ENCODE data around the gene SERPINI1. TPM values are rescaled to one million over a fixed set of nuclear protein-coding genes. Genes with fewer than 3 reads are reported as not detected.

The SERPINI1 gene
- total and polyA plus RNA-seq, 7 donors: 0.60 to 6.6 (median 3.1) TPM

DNA sequence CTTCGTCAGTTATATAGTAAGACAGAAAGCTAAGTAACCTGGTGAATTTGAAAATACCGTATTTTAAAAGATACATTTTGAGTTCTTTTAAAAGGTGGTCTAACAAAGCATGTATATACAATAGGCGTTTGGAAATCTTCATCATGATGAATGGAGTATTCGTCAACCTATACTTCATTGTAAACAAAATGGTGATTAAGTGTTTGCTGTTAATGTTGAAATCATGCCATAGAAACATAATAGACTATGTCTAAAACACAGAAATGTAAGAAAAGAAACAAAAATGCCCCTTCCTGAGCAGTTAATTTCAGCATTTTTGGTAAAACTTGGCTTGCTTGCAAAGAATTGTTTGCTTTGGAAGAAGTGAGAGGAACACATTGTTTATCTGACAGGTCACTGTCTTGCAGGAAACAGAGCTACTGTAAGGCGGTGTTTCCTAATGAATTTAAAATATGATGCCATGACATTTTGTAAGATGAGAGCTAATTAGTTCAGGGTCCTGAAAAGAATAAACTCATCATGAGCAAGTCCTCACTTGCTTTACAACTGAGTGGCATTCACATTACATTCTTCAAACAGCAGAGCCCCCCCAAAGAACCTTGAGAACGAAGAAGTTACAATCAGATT is 126.7 kb downstream of the SERPINI1 start:
- Histone ChIP-seq H3K36me3 (no peaks in the 10 kb centered on the region), H3K27ac (no peak overlapping the region), H3K27me3 (no peaks in the 10 kb centered on the region), H3K9me3 (no peaks in the 10 kb centered on the region), H3K4me1 (no peaks in the 10 kb centered on the region), H3K4me3 (no peak overlapping the region)
- TF ChIP-seq EP300 (IDR thresholded peaks at IDR 0.05) (no peak), POLR2A (IDR thresholded peaks at IDR 0.05) (no peak), POLR2AphosphoS5 (IDR thresholded peaks at IDR 0.05) (no peak)
- TF ChIP-seq, protein P1, sequence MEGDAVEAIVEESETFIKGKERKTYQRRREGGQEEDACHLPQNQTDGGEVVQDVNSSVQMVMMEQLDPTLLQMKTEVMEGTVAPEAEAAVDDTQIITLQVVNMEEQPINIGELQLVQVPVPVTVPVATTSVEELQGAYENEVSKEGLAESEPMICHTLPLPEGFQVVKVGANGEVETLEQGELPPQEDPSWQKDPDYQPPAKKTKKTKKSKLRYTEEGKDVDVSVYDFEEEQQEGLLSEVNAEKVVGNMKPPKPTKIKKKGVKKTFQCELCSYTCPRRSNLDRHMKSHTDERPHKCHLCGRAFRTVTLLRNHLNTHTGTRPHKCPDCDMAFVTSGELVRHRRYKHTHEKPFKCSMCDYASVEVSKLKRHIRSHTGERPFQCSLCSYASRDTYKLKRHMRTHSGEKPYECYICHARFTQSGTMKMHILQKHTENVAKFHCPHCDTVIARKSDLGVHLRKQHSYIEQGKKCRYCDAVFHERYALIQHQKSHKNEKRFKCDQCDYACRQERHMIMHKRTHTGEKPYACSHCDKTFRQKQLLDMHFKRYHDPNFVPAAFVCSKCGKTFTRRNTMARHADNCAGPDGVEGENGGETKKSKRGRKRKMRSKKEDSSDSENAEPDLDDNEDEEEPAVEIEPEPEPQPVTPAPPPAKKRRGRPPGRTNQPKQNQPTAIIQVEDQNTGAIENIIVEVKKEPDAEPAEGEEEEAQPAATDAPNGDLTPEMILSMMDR (IDR thresholded peaks at IDR 0.05): no peak
- intact Hi-C loops (cut with DNase I): no loop called here
- DNase-seq: no peak
- WGBS, 2 donors: 68 to 74% methylated on average over 6 of the region's 6 CpGs

DNA sequence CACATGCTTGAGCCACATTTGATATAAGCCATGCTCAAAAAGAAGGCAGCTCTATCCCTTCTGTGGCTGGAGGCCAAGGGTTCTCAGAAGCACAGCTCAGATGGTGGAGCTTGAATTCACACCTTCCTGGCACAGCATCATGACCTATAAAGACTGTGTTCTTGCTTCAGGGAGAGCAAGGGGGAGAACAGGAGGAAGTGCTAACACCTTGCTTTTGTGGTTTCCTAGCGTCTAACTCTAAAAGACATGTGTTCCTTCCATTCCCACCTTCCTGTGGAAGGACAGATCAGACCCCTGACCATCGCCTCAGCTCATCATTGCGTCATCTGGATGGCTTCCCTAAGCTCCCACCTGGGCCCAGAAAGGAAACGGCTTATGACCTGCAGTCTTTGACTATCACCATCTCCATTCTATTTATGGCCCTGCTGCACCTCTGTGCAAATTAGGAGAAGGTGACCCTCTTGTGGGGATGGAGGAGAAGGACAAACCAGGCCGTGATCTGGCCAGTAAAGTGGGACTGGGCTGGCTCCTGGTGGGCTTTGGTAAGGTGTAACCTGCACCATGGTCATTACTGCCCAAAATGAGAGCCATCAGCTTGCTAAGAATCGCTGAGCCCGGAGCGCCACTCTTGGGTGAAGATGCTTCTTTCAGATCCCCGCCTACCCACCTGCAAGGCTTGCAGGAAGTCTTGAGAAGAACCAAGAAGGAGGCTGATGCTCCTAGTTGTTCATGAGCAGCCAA is 128.5 kb downstream of the SERPINI1 start:
- DNase-seq: no peak
- intact Hi-C loops (cut with DNase I): no loop called here
- H3K4me1 ChIP-seq: no peaks in the 10 kb centered on the region
- H3K9me3 ChIP-seq: no peaks in the 10 kb centered on the region
- no peaks in the 10 kb centered on the region for H3K36me3 ChIP-seq
- WGBS, 2 donors: 84 to 90% methylated on average over 9 of the region's 9 CpGs
- no peak overlapping the region for H3K4me3 ChIP-seq
- no peaks in the 10 kb centered on the region for H3K27me3 ChIP-seq
- H3K27ac ChIP-seq: peak overlapping the region in 1 of 4 donors; percentile 3
- no peak for TF ChIP-seq POLR2AphosphoS5 (IDR thresholded peaks at IDR 0.05)
- no peak for TF ChIP-seq EP300 (IDR thresholded peaks at IDR 0.05)
- TF ChIP-seq, protein P1 (IDR thresholded peaks at IDR 0.05): no peak
- no peak for TF ChIP-seq POLR2A (IDR thresholded peaks at IDR 0.05)

DNA sequence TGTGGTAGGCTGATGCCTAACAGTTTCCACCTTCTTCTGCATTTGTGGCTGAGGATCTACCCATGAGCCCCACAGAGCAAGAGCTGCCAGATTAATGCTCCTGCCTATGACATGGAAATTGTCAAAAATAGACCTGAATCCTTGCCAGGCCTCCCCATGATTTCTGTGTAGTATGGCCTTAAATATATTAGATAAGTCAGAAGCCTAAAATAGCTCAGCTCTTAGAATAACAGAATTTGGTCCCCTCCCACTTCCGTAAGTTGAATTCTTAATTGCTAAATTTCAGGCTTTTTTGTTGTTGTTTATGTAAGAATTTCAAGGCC is 129.0 kb downstream of the SERPINI1 start:
- Histone ChIP-seq H3K27ac (peak overlapping the region in 1 of 4 donors; percentile 3), H3K4me3 (no peak overlapping the region), H3K36me3 (no peaks in the 10 kb centered on the region), H3K9me3 (no peaks in the 10 kb centered on the region), H3K27me3 (no peaks in the 10 kb centered on the region), H3K4me1 (no peaks in the 10 kb centered on the region)
- DNase-seq: no peak
- intact Hi-C loops (cut with DNase I): no loop called here
- 90 to 91% methylated on average over 1 of the region's 1 CpG for WGBS, 2 donors
- TF ChIP-seq POLR2A (IDR thresholded peaks at IDR 0.05): no peak
- TF ChIP-seq POLR2AphosphoS5 (IDR thresholded peaks at IDR 0.05): no peak
- TF ChIP-seq, protein P1 (IDR thresholded peaks at IDR 0.05): no peak
- no peak for TF ChIP-seq EP300 (IDR thresholded peaks at IDR 0.05)

DNA sequence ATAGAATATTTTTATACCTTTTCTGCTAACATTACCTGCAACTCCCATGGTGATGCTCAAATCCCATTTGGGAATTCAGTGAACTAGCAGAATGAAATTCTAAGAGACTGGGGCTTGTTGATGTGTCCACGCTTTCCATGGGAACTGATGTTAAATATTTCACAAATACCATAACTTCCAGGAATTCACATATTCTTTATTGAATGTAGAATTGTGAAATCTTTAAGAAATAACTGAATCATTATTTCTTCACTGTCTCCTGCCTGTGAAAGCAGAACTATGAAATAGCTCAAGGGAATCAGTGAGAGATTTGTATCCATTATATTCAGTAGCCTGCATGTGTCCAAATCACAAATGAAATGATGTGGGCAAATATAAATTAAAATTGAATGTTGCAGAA is 130.8 kb downstream of the SERPINI1 start:
- Histone ChIP-seq H3K4me3 (no peak overlapping the region), H3K27ac (no peak overlapping the region), H3K36me3 (no peaks in the 10 kb centered on the region), H3K9me3 (no peaks in the 10 kb centered on the region), H3K4me1 (no peaks in the 10 kb centered on the region), H3K27me3 (no peaks in the 10 kb centered on the region)
- intact Hi-C loops (cut with DNase I): no loop called here
- no peak for TF ChIP-seq POLR2A (IDR thresholded peaks at IDR 0.05)
- TF ChIP-seq, protein P1 (IDR thresholded peaks at IDR 0.05): no peak
- no peak for TF ChIP-seq EP300 (IDR thresholded peaks at IDR 0.05)
- no peak for TF ChIP-seq POLR2AphosphoS5 (IDR thresholded peaks at IDR 0.05)
- 83 to 88% methylated on average over 1 of the region's 1 CpG for WGBS, 2 donors
- no peak for DNase-seq
